Osteoblast (primary cell): ENCODE data around the gene LSS. TPM values are rescaled to one million over a fixed set of nuclear protein-coding genes. Genes with fewer than 3 reads are reported as not detected.

ENCODE experiments used
- DNase-seq: peaks from one replicate; pipeline ENCODE4 v3.0.0; 2011; ENCODE audit warnings: low spot score, mixed read lengths; ENCODE audit not compliant: insufficient read length; ENCODE audit errors: missing footprints
- H2AFZ ChIP-seq: 2 replicates; pipeline ENCODE4 v1.6.0; 2011; ENCODE audit warnings: mild to moderate bottlenecking, low read length
- H3K27ac ChIP-seq: 2 replicates; pipeline ENCODE4 v1.5.1; 2011; ENCODE audit warnings: mild to moderate bottlenecking, low read depth, low read length, moderate library complexity
- H3K27me3 ChIP-seq: 2 replicates; pipeline ENCODE4 v1.6.0; 2012; ENCODE audit warnings: mild to moderate bottlenecking, control low read depth, inconsistent platforms, low read length, moderate library complexity; ENCODE audit not compliant: insufficient read depth
- H3K36me3 ChIP-seq: 2 replicates; pipeline ENCODE4 v1.5.1; 2011; ENCODE audit warnings: mild to moderate bottlenecking, low read length, control low read depth, moderate library complexity; ENCODE audit not compliant: insufficient read depth
- H3K4me1 ChIP-seq: 2 replicates; pipeline ENCODE4 v1.5.1; 2011; ENCODE audit warnings: mild to moderate bottlenecking, low read length, control low read depth, moderate library complexity; ENCODE audit not compliant: insufficient read depth
- H3K4me2 ChIP-seq: 2 replicates; pipeline ENCODE4 v1.6.0; 2011; ENCODE audit warnings: mild to moderate bottlenecking, low read length; ENCODE audit not compliant: insufficient read depth
- H3K4me3 ChIP-seq: fragments of 200-600 bp; sonication (generic); 3 replicates; pipeline ENCODE4 v1.5.1; 2012; ENCODE audit warnings: mild to moderate bottlenecking, low read length, inconsistent platforms; ENCODE audit not compliant: insufficient read depth
- H3K79me2 ChIP-seq: 2 replicates; pipeline ENCODE4 v1.6.0; 2012; ENCODE audit warnings: mild to moderate bottlenecking, low read length, control low read depth, inconsistent platforms; ENCODE audit not compliant: insufficient read depth
- H3K9me3 ChIP-seq: 2 replicates; pipeline ENCODE4 v1.5.1; 2011; ENCODE audit warnings: low read depth, low read length, control low read depth
- H4K20me1 ChIP-seq: 2 replicates; pipeline ENCODE4 v1.6.0; 2012; ENCODE audit warnings: mild to moderate bottlenecking, low read length, control low read depth; ENCODE audit not compliant: insufficient read depth
- total RNA-seq: library from RNA; depleted of rRNA; stranded (reverse); fragments of >200 nt; gene quantifications from 2 replicates; pipeline ENCODE4 v1.2.3, GENCODE V29; 2012
- TF ChIP-seq, protein P1 (sequence below): IDR thresholded peaks from 2 replicates; pipeline ENCODE4 v1.5.1; 2011; ENCODE audit warnings: mild to moderate bottlenecking, low read depth, low read length, moderate library complexity; ENCODE audit errors: extremely low read depth

LSS gene
- total RNA-seq, 1 donor, result 122 TPM

DNA sequence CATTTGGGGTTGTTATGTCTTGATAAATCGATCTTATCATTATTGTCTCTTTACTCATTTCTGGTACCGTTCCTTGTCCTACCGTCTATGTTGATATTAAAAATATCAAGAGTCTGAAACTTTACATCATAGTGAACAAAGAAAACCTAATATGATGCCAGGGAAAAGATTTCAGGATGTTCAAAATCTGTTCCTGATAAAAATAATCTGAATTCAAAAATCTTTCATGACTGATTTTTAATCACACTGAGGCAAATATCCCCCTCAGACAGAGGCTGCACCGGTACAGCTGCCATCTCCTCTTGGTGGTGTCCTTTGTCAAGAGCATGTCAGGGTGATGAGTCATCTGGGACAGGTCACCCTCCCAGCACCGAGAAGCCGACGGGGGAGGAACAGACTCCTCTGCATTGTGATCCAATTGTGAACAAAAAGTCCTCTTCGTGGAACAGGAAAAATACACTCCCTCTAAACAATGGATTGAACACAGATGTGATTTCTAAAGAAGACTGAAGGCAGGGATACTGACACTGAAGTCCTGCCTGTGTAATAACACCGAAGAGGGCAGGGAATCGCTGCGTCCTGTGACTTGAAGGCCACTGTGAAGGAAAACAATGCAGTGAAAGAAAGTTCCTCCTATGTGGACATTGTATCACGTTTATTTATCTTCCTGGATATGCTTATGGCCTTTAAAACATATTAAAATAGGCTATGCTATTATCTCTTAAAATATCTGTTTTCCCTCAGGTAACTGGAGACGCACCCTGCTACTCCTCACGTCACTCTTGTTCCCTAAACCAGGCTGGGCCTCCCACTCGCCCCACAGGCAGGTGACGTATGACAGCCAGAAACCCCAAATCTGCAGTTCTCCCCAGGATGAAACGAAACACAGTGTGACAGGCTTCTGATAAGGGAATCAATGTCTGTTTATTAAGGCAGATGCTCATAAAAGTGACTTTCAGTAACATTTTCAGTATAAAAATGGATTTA lies 40.1 kb downstream of the LSS start:
- Histone ChIP-seq H3K36me3 (peaks cover 9% of the 10 kb centered on the region), H3K27me3 (no peaks in the 10 kb centered on the region), H4K20me1 (no peaks in the 10 kb centered on the region), H3K4me3 (no peak overlapping the region), H3K4me1 (peaks cover 30% of the 10 kb centered on the region), H3K4me2 (peak overlapping the region; percentile 39), H3K9me3 (no peaks in the 10 kb centered on the region), H3K79me2 (no peaks in the 10 kb centered on the region), H2AFZ (no peak overlapping the region), H3K27ac (peak overlapping the region; percentile 32)
- TF ChIP-seq, protein P1, sequence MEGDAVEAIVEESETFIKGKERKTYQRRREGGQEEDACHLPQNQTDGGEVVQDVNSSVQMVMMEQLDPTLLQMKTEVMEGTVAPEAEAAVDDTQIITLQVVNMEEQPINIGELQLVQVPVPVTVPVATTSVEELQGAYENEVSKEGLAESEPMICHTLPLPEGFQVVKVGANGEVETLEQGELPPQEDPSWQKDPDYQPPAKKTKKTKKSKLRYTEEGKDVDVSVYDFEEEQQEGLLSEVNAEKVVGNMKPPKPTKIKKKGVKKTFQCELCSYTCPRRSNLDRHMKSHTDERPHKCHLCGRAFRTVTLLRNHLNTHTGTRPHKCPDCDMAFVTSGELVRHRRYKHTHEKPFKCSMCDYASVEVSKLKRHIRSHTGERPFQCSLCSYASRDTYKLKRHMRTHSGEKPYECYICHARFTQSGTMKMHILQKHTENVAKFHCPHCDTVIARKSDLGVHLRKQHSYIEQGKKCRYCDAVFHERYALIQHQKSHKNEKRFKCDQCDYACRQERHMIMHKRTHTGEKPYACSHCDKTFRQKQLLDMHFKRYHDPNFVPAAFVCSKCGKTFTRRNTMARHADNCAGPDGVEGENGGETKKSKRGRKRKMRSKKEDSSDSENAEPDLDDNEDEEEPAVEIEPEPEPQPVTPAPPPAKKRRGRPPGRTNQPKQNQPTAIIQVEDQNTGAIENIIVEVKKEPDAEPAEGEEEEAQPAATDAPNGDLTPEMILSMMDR, result no peak
- DNase-seq, result no peak

DNA sequence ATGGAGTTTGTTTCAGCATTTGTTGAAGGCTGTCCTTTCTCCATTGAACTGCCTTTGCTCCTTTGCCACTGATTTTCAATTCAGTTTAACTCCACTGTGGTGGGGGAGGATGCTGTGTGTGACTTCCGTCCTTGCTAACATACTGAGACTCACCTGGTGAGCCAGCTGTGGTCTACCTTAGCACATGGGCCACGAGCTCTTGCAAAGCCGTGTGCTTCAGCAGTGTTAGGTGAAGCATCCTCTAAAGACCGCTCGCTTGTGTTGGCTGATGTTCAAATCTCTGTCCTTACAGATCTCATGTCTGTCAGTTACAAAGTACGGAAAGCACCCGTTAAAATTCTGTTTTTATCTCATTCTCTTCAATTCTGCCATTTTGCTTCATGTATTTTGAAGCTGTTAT lies 40.8 kb downstream of the LSS start:
- Histone ChIP-seq H3K4me2 (no peak overlapping the region), H3K27me3 (no peaks in the 10 kb centered on the region), H3K4me3 (no peak overlapping the region), H3K9me3 (no peaks in the 10 kb centered on the region), H3K4me1 (peaks cover 30% of the 10 kb centered on the region), H2AFZ (no peak overlapping the region), H3K36me3 (peaks cover 4% of the 10 kb centered on the region), H4K20me1 (no peaks in the 10 kb centered on the region), H3K79me2 (no peaks in the 10 kb centered on the region), H3K27ac (no peak overlapping the region)
- DNase-seq, result no peak
- TF ChIP-seq, protein P1, result no peak

DNA sequence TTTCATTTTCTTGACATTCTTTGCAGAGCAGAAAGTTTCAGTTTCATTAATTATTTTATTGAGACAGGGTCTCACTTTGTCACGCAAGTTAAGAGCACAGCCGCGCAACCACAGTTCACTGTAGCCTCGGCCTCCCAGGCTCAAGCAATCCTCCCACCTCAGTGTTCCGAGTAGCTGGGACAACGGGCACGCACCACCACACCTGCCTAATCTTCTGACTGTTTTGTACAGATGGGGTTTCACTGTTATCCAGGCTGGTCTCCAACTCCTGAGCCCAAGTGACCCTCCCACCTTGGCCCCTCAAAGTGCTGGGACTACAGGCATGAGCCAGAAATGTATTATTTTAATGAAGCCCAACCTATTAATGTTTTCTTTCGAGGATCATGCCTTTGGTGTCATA lies 41.3 kb downstream of the LSS start:
- no peaks in the 10 kb centered on the region for H4K20me1 ChIP-seq
- no peak overlapping the region for H3K27ac ChIP-seq
- H3K36me3 ChIP-seq, result peaks cover under 1% of the 10 kb centered on the region
- no peaks in the 10 kb centered on the region for H3K27me3 ChIP-seq
- no peaks in the 10 kb centered on the region for H3K9me3 ChIP-seq
- no peaks in the 10 kb centered on the region for H3K79me2 ChIP-seq
- no peak for DNase-seq
- H2AFZ ChIP-seq, result no peak overlapping the region
- H3K4me3 ChIP-seq, result no peak overlapping the region
- TF ChIP-seq, protein P1, result no peak
- peaks cover 30% of the 10 kb centered on the region for H3K4me1 ChIP-seq
- H3K4me2 ChIP-seq, result no peak overlapping the region

DNA sequence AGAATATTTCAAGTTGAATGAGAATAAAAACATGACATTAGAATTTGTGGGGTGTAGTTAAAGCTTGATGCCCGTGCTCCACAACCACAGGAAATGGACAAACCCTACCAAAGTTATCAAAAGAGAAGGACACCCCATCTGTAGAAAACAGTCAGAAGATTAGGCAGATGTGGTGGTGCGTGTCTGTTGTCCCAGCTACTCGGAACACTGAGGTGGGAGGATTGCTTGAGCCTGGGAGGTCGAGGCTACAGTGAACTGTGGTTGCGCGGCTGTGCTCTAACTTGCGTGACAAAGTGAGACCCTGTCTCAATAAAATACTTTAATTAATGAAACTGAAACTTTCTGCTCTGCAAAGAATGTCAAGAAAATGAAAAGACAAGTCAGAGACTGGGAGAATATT lies 42.9 kb downstream of the LSS start:
- Histone ChIP-seq H3K4me1 (peaks cover 21% of the 10 kb centered on the region), H3K79me2 (no peaks in the 10 kb centered on the region), H2AFZ (no peak overlapping the region), H4K20me1 (no peaks in the 10 kb centered on the region), H3K36me3 (no peaks in the 10 kb centered on the region), H3K27me3 (no peaks in the 10 kb centered on the region), H3K9me3 (no peaks in the 10 kb centered on the region), H3K27ac (no peak overlapping the region), H3K4me2 (peak overlapping the region; percentile 98), H3K4me3 (no peak overlapping the region)
- TF ChIP-seq, protein P1, result no peak
- DNase-seq, result no peak
